HUDEP-2 (cell line): ENCODE results near the gene ACR.
"Not testable (repeated sequence)": the region's sequence is repeated elsewhere in the genome, so short reads cannot be mapped to it uniquely, and the experiment has no call there.

Experiments used
- DNase-seq, 76 experiments: peaks; one replicate each; lab custom pipeline; 2025; ENCODE audit not compliant: unreplicated experiment in 76 of 76; lab: John Stamatoyannopoulos, UW

Gene ACR

DNA sequence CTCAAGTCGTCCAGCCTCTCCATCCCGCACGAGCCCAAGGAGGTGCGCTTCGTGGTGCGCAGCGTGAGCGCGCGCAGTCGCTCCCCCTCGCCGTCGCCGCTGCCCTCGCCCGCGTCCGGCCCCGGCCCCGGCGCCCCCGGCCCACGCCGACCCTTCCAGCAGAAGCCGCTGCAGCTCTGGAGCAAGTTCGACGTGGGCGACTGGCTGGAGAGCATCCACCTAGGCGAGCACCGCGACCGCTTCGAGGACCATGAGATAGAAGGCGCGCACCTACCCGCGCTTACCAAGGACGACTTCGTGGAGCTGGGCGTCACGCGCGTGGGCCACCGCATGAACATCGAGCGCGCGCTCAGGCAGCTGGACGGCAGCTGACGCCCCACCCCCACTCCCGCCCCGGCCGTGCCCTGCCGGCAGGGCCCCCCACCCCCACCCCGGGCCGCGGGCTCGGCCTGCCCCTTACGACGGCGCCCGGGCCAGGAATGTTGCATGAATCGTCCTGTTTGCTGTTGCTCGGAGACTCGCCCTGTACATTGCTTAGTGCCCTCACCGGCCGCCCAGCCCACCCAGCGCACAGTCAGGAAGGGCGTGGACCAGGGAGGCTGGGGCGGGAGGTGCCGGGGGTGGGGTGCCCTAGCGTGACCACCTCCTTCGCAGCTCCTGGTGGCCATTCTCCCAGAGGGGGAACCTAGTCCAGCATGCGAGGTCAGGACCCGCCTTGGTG is 6.9 kb upstream of the ACR start:
- no peak for DNase-seq

DNA sequence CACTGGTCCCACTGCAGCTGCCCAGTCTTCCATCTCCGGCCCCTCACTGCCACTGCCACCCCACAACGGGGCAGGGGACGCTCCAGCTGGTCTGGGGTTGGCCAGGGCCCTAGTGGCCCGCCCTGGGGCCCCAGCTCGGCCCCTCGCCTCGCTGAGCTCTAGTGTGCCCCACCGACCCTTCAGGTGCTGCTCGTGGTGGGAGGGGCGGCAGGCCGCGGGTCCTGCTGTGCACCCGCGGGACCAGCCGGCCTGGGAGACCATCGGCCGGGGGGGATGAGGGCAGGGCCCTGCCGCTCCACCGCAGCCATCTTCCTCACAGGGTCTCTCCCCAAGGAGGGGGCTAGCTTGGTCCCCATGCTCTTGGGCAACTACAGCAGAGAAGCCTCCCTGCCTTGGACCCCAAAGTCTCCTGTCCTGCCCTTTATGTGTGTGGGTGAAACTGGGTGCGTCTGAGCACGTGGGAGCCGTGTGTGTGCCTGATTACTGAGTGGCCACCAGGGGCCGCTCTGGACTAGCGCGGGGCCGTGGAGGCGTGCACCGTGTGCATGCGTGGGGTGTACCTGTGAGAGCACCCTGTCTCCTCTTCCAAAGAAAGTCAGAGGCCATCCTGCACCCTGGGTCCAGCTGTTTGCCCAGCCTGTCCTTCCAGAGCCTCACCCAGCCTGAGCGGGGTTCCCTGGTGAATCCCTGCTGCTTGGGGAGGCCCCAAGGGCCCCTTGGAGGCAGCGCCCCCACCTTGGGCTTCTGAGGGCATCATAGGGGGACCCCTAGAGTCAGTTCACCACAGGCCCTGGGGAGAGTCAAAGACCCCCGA is 6.0 kb upstream of the ACR start:
- DNase-seq, result peak in 51 of 76 experiments; percentile 4 to 66 (median 34)

DNA sequence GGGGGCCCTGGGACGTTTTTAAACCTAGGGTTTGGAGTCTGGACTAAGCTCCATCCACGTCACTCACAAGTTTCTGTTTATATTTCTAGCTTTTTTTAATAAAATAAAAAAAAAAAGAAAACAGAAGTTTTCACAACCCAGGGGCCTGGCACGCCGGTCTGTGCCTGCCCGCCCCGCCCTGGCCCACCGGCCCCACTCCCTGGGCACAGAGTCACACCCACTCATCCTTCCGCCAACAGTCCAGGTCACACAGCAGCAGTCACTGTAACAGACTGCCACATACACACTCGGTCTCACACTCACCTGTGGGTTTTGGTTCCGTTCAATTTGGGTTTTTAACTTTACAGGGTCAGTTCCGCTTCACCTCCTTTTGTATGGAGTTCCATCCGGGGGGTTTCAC is 5.3 kb upstream of the ACR start:
- DNase-seq, result no peak

- no peak for DNase-seq
Measured at GRCh38 chr22:50733521-50734342, 4.3 kb upstream of the ACR start.

- no peak for DNase-seq
Measured at GRCh38 chr22:50734343-50734771, 3.6 kb upstream of the ACR start.

DNA sequence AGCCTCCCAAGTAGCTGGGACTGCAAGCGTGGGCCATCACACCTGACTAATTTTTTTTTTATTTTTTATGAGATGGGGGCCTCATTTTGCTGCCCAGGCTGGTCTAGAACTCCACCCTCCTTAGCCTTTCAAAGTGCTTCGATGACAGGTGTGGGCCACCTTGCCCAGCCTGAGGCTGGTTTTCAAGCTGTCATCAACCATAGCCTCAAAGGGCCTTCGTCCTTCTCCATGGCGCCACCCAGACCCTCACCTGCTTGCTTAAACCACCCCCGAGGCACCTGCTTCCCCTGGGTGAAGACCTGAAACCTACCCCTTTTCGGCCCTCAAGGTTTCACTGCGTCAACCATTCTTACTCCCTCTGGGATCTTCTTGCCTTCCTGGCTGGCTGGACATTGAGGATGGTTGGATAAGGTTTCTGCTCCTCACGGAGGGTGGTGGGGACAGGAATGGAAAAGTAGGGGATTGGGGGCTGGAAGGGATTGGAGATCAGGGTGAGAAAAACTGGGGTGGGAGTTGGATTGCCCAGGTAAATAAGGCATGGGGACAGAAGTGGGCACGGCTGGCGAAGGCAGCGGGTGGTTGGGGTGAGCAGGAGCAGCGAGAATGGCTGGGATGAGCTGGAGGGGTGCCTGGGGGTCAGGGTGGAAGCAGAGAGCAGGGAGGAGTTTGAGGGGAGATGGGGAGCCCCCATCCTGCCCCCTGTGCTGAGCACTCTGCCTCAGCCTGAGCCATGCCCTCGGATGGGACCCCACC is 2.8 kb upstream of the ACR start:
- no peak for DNase-seq

DNA sequence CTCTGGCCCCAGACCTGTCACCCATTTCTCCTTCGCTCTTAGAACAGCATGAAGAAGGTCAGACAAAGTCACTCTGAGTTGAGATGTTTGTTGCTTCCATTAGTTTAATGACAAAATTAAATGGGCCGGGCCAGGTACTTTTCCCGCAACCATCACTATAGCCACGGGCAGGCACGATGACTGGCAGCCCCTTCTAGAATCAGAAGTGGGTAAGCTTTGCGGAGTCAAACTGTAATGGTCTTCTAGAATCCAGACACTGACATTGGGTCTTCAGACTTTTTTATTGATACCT is 2.3 kb upstream of the ACR start:
- DNase-seq, result no peak

GRCh38 chr22:50738649-50739227 is 734 bp downstream of the ACR start:
- no peak for DNase-seq

- DNase-seq, result no peak
Measured at GRCh38 chr22:50739279-50739691, 1.3 kb downstream of the ACR start.

DNA sequence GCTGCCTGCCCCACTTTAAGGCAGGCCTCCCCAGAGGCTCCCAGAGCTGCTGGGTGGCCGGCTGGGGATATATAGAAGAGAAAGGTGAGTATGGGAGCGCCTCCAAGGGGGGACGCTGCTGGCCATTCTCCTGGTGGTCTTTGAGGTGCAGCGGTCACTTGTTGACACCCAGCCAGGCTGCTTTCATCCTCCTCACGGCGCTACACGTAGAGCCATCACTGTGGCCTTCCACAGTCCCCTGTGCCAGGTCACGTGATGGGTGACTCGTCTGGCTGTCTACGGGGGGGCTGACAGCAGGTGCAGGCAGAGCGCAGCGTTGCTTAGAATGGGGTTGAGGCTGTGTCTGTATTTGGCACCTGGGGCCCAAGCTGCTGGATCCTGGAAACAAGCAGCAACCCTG is 1.9 kb downstream of the ACR start:
- no peak for DNase-seq

DNA sequence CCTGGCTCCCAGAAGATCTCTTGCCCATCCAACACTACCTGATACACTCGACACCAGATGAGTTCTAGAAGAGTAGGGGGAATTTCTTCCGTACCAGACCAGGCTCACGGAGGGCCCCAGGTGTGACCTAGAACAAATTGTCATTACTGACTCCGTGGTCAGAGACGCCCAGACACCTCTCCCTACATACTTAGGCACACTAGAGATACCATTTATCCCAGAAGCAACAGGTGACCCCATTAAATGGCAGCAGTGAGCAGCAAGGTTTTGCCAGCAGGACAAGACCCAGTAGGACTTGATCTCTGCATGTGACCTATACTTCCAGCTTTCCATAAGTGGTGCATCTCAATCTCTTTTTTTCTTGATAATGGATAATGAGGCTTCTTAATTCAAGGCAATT is 2.7 kb downstream of the ACR start:
- not testable (repeated sequence) for DNase-seq

GRCh38 chr22:50744424-50744823 is 6.4 kb downstream of the ACR start:
- DNase-seq, result not testable (repeated sequence)

DNA sequence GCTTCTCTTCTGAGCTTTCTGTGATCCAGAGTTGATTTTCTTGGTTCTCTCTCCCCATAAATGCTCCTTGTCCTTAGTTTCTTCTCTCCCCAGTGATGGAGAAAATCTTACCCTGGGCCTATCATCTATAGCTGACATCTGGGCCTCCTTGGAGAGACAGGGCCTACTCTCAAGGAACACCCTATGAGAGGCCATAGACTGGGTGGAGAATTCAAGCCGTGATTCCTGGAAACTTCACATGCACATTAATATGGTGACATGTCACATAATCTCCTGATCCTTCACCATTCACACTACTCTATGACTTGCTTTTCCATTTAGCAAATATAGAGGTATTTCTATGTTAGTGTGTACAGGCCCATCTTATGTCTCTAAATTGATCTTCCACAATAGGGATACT is 9.5 kb downstream of the ACR start:
- not testable (repeated sequence) for DNase-seq

DNA sequence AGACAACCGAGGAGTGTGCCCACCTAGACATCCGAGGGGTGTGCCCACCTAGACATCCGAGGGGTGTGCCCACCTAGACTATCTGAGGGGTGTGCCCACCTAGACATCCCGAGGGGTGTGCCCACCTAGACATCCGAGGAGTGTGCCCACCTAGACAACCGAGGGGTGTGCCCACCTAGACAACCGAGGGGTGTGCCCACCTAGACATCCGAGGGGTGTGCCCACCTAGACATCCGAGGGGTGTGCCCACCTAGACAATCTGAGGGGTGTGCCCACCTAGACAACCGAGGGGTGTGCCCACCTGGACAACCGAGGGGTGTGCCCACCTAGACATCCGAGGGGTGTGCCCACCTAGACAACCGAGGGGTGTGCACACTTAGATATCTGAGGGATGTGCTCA is 10.6 kb downstream of the ACR start:
- not testable (repeated sequence) for DNase-seq

DNA sequence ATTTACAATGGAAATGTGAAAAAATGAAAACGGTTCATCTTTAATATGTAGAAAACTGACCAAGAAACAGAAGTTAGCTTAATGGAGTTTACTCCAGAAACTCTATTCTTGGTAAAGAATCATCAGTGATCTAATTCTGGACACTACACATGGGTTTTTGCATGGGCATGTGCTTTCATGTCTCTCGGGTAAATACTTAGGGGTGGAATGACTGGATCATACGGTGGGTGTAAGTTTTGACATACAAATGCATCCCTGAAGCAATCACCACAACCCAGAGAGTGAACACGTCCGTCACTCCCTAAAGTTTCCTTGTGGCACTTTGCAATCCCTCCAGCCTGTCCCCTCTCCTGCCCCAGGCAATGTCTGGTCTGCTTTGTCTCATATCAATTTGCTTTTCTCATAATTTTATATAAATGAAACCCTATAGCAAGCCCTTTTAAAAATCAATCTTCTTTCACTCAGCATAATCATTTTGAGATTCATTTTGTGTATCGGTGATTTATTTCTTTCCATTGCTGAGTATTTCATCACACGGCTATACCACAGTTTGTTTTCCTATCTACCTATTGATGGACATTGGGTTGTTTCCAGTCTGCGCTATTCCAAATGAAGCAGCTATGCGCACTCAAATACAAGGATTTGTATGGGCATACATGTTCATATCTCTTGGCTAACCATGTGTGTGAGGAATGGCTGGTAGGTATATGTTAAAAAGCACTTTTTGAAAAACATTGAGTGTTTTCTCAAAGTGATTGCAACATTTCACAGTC is 11.5 kb downstream of the ACR start:
- not testable (repeated sequence) for DNase-seq

DNA sequence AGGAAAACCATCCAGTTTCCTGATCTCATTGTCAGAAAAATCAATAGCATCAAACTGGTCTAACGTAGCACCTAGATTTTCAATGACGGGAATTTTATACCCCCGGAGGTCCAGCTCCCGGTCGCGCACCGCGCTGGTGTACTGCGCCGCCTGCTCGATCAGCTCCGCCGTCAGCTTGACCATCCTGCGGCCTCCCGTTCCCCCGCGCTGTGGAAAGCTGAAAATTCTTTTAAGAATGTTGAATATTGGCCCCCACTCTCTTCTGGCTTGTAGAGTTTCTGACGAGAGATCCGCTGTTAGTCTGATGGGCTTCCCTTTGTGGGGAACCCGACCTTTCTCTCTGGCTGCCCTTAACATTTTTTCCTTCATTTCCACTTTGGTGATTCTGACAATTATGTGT is 17.2 kb downstream of the ACR start:
- not testable (repeated sequence) for DNase-seq

- DNase-seq, result not testable (repeated sequence)
Measured at GRCh38 chr22:50756406-50756805, 18.4 kb downstream of the ACR start.

GRCh38 chr22:50756949-50757491 is 19.0 kb downstream of the ACR start:
- DNase-seq, result peak in 61 of 76 experiments; percentile 10 to 73 (median 55)
